Measurements from ENCODE around the gene SEPTIN3.

SEPTIN3 gene, protein sequence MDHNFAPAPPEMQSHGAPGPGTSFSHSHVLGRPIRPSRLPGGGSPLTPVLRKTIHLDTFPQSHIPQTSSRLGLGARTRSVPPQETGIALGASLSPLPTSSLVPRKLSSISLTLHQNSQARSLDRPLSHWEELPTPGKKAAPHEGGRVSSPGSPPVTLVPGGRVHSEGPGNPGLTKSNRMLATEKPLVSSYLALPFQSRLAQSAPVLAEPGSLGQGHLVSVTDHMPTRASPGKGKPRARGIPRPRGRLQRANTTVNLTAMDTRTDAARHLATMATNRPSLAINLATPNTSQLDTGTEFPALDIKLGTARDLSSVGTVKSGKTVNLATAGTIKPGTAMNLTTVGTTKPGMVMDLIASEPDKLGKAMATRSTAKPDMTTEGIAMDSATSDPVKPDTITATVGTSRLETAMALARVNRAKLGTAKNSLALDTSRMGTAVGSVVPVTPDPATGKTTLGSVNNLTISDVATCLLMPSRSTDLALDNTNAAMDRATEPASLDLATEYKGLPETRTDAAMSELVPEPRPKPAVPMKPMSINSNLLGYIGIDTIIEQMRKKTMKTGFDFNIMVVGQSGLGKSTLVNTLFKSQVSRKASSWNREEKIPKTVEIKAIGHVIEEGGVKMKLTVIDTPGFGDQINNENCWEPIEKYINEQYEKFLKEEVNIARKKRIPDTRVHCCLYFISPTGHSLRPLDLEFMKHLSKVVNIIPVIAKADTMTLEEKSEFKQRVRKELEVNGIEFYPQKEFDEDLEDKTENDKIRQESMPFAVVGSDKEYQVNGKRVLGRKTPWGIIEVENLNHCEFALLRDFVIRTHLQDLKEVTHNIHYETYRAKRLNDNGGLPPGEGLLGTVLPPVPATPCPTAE

GRCh38 chr22:41969110-41969646 is at the start of gene SEPTIN3:
SEPTIN3 (plus strand) TSS chr22:41969443; CDS start chr22:41971493, 2,050 bp downstream.
- peaks cover 6% of the 10 kb centered on the region for H3K27me3 ChIP-seq (ENCODE audit: control insufficient read depth, insufficient read depth, low read length)
- H3K4me1 ChIP-seq (ENCODE audit: control insufficient read depth, insufficient read depth, low read length): no peaks in the 10 kb centered on the region
- no peak within 1 kb of the TSS for H3K9ac ChIP-seq (ENCODE audit: low read length)
- no peaks in the 10 kb centered on the region for H3K36me3 ChIP-seq (ENCODE audit: control insufficient read depth, insufficient read depth, low read length)
- H3K27ac ChIP-seq (ENCODE audit: low read depth, low read length): no peak within 1 kb of the TSS
- H3K4me3 ChIP-seq (ENCODE audit: low read length): no peak within 1 kb of the TSS

GRCh38 chr22:41920271-41920976 is 48.8 kb upstream of the SEPTIN3 start:
- no peaks in the 10 kb centered on the region for H3K4me1 ChIP-seq (ENCODE audit: control insufficient read depth, insufficient read depth, low read length)
- H3K36me3 ChIP-seq (ENCODE audit: control insufficient read depth, insufficient read depth, low read length): no peaks in the 10 kb centered on the region
- no peak overlapping the region for H3K9ac ChIP-seq (ENCODE audit: low read length)
- peaks cover 20% of the 10 kb centered on the region for H3K27me3 ChIP-seq (ENCODE audit: control insufficient read depth, insufficient read depth, low read length)
- H3K4me3 ChIP-seq (ENCODE audit: low read length): peak overlapping the region; percentile 66
- H3K27ac ChIP-seq (ENCODE audit: low read depth, low read length): no peak overlapping the region

GRCh38 chr22:41922328-41922727 is 46.9 kb upstream of the SEPTIN3 start:
- peaks cover 18% of the 10 kb centered on the region for H3K27me3 ChIP-seq (ENCODE audit: control insufficient read depth, insufficient read depth, low read length)
- H3K36me3 ChIP-seq (ENCODE audit: control insufficient read depth, insufficient read depth, low read length): no peaks in the 10 kb centered on the region
- no peak overlapping the region for H3K4me3 ChIP-seq (ENCODE audit: low read length)
- no peak overlapping the region for H3K9ac ChIP-seq (ENCODE audit: low read length)
- H3K27ac ChIP-seq (ENCODE audit: low read depth, low read length): no peak overlapping the region
- no peaks in the 10 kb centered on the region for H3K4me1 ChIP-seq (ENCODE audit: control insufficient read depth, insufficient read depth, low read length)

- H3K36me3 ChIP-seq (ENCODE audit: control insufficient read depth, insufficient read depth, low read length): no peaks in the 10 kb centered on the region
- H3K4me3 ChIP-seq (ENCODE audit: low read length): no peak overlapping the region
- no peaks in the 10 kb centered on the region for H3K4me1 ChIP-seq (ENCODE audit: control insufficient read depth, insufficient read depth, low read length)
- peaks cover 15% of the 10 kb centered on the region for H3K27me3 ChIP-seq (ENCODE audit: control insufficient read depth, insufficient read depth, low read length)
- no peak overlapping the region for H3K27ac ChIP-seq (ENCODE audit: low read depth, low read length)
- no peak overlapping the region for H3K9ac ChIP-seq (ENCODE audit: low read length)
These were observed 46.2 kb upstream of the SEPTIN3 start for GRCh38 chr22:41922940-41923594.

DNA sequence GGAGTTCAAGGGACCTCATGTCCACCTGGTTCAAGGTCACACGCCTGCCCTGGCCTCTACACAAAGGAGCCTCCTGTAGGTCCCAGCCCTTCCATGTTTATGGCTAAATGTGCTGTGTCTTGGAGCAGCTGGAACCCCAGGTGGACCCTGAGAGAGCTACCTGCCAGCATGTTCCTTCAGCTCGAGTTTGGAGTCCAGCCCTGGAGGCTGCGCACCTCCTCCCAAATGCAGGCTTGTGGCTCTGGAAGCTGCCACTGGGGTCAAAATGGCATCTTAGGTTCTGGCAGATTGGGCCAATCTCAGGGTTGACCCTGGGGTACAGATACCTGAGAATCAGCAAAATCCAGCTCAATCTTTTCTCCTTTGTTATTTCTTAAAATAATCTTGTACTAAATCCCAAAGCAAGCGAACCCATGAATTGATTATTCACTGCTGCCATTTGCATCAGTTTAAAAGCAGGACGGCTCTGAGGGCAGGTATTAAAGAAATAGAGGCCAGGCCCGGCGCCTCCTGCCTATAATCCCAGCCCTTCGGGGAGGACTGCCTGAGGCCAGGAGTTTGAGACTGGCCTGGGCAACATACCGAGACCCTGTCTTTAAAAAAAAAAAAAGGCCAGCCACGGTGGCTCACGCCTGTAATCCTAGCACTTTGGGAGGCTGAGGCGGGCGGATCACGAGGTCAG is 45.5 kb upstream of the SEPTIN3 start:
- Histone ChIP-seq H3K27ac (ENCODE audit: low read depth, low read length) (no peak overlapping the region), H3K4me1 (ENCODE audit: control insufficient read depth, insufficient read depth, low read length) (no peaks in the 10 kb centered on the region), H3K27me3 (ENCODE audit: control insufficient read depth, insufficient read depth, low read length) (peaks cover 12% of the 10 kb centered on the region), H3K4me3 (ENCODE audit: low read length) (no peak overlapping the region), H3K36me3 (ENCODE audit: control insufficient read depth, insufficient read depth, low read length) (no peaks in the 10 kb centered on the region), H3K9ac (ENCODE audit: low read length) (no peak overlapping the region)

DNA sequence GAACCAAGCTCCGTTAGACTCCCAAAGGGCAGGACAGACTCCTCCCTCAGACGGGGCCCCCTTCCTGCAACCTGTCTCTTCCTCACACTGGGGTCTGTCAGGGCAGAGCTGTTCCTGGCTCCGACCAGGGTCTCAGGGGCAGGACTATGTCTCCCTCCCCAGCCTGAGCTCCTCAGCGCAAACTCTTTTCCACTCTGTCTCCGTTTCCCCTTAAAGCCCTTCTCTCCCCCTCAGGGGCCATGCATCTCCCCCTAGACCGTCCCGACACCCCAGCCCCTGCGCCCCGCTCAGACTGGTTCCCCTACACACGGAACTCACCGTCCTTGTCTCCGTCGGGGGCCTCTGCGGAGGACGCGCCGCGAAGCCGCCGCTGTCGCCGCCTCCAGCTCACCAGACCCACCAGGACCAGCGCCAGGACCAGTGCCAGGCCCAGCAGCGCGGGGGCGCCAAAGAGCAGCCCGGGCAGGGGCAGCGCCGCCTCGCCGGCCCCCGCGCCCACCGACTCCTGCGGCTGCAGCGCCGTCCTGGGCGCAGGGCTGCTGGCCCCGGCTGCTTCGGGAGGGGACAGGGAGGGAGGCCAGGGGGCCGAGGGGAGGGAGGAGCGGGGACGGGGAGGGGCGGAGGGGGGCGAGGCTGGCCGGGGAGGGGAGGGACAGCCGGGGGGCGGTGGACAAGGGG is 43.3 kb upstream of the SEPTIN3 start:
- Histone ChIP-seq H3K27ac (ENCODE audit: low read depth, low read length) (no peak overlapping the region), H3K36me3 (ENCODE audit: control insufficient read depth, insufficient read depth, low read length) (no peaks in the 10 kb centered on the region), H3K4me1 (ENCODE audit: control insufficient read depth, insufficient read depth, low read length) (no peaks in the 10 kb centered on the region), H3K9ac (ENCODE audit: low read length) (peak overlapping the region; percentile 49), H3K27me3 (ENCODE audit: control insufficient read depth, insufficient read depth, low read length) (peaks cover 10% of the 10 kb centered on the region), H3K4me3 (ENCODE audit: low read length) (peak overlapping the region; percentile 54)

- H3K36me3 ChIP-seq (ENCODE audit: control insufficient read depth, insufficient read depth, low read length): no peaks in the 10 kb centered on the region
- H3K27me3 ChIP-seq (ENCODE audit: control insufficient read depth, insufficient read depth, low read length): peaks cover 9% of the 10 kb centered on the region
These were observed 41.4 kb upstream of the SEPTIN3 start for GRCh38 chr22:41927813-41928212.

GRCh38 chr22:41928593-41929417 is 40.4 kb upstream of the SEPTIN3 start:
- H3K9ac ChIP-seq (ENCODE audit: low read length): no peak overlapping the region
- H3K27me3 ChIP-seq (ENCODE audit: control insufficient read depth, insufficient read depth, low read length): peaks cover 8% of the 10 kb centered on the region
- H3K4me1 ChIP-seq (ENCODE audit: control insufficient read depth, insufficient read depth, low read length): no peaks in the 10 kb centered on the region
- H3K36me3 ChIP-seq (ENCODE audit: control insufficient read depth, insufficient read depth, low read length): no peaks in the 10 kb centered on the region
- no peak overlapping the region for H3K27ac ChIP-seq (ENCODE audit: low read depth, low read length)
- no peak overlapping the region for H3K4me3 ChIP-seq (ENCODE audit: low read length)

More at GRCh38 chr22:41927813-41928212, 41.4 kb upstream of the SEPTIN3 start:
- no peak overlapping the region for H3K9ac ChIP-seq (ENCODE audit: low read length)
- H3K4me1 ChIP-seq (ENCODE audit: control insufficient read depth, insufficient read depth, low read length): no peaks in the 10 kb centered on the region
- no peak overlapping the region for H3K27ac ChIP-seq (ENCODE audit: low read depth, low read length)
- H3K4me3 ChIP-seq (ENCODE audit: low read length): no peak overlapping the region

DNA sequence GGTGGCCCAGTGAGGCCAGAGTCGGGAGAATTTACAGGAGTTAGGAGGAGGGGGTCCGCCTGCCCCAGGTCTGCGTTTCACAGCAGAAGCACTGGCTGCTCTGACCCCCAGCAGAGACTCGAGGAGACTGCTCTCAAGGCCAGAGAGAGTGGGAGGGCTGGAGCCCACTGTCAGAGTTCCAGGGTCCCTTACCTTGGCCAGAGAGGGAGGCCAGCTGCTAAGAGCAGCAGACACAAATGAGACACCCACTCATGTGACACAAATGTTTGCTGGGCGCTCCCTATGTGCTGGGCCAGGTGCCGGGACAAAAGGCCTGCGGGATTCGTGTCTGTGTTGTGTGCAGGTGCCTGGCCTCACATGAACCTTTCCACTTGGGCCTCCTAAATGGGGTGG is 39.8 kb upstream of the SEPTIN3 start:
- H3K27ac ChIP-seq (ENCODE audit: low read depth, low read length): no peak overlapping the region
- H3K9ac ChIP-seq (ENCODE audit: low read length): no peak overlapping the region
- H3K4me1 ChIP-seq (ENCODE audit: control insufficient read depth, insufficient read depth, low read length): no peaks in the 10 kb centered on the region
- H3K27me3 ChIP-seq (ENCODE audit: control insufficient read depth, insufficient read depth, low read length): peaks cover 8% of the 10 kb centered on the region
- no peaks in the 10 kb centered on the region for H3K36me3 ChIP-seq (ENCODE audit: control insufficient read depth, insufficient read depth, low read length)
- no peak overlapping the region for H3K4me3 ChIP-seq (ENCODE audit: low read length)

GRCh38 chr22:41931701-41932269 is 37.5 kb upstream of the SEPTIN3 start:
- no peaks in the 10 kb centered on the region for H3K36me3 ChIP-seq (ENCODE audit: control insufficient read depth, insufficient read depth, low read length)

More at GRCh38 chr22:41931701-41932269, 37.5 kb upstream of the SEPTIN3 start:
- H3K27ac ChIP-seq (ENCODE audit: low read depth, low read length): no peak overlapping the region
- H3K27me3 ChIP-seq (ENCODE audit: control insufficient read depth, insufficient read depth, low read length): no peaks in the 10 kb centered on the region
- H3K9ac ChIP-seq (ENCODE audit: low read length): no peak overlapping the region
- no peaks in the 10 kb centered on the region for H3K4me1 ChIP-seq (ENCODE audit: control insufficient read depth, insufficient read depth, low read length)
- H3K4me3 ChIP-seq (ENCODE audit: low read length): no peak overlapping the region

All from rectal smooth muscle tissue (tissue), 1 donor.